ENCODE results near the gene ROBO1. TPM values are rescaled to one million over a fixed set of nuclear protein-coding genes. Genes with fewer than 3 reads are reported as not detected.

The ROBO1 gene
- total and polyA plus RNA-seq, 4 donors = 1.0 to 30.3 (median 3.9) TPM

GRCh38 chr3:79543218-79543982 lies 224.4 kb downstream of the ROBO1 start (continued):
- TF ChIP-seq ZBTB33 (IDR thresholded peaks at IDR 0.05) (no peak), YY1 (IDR thresholded peaks at IDR 0.05) (no peak), EGR1 (IDR thresholded peaks at IDR 0.05; ENCODE audit: low read depth in 2 of 2) (no peak)

- TF ChIP-seq HNF4A (conservative IDR thresholded peaks at IDR 0.05) (no peak), MAX (IDR thresholded peaks at IDR 0.05) (no peak), ATF3 (IDR thresholded peaks at IDR 0.05) (no peak), NR2F2 (IDR thresholded peaks at IDR 0.05) (no peak), RAD21 (IDR thresholded peaks at IDR 0.05) (no peak), CTCF (IDR thresholded peaks at IDR 0.05; ENCODE audit: low read depth, low read length, missing input control) (no peak), RXRA (IDR thresholded peaks at IDR 0.05) (no peak), FOXA2 (IDR thresholded peaks at IDR 0.05) (no peak), YY1 (IDR thresholded peaks at IDR 0.05) (no peak), GABPA (IDR thresholded peaks at IDR 0.05 in 1 of 2, conservative IDR thresholded peaks at IDR 0.05 in 1 of 2) (no peak)
- Histone ChIP-seq H3K36me3 (ENCODE audit: control insufficient read depth in 4 of 4, insufficient read depth in 3 of 4, low read depth in 1 of 4, low read length in 3 of 4) (no peaks in the 10 kb centered on the region), H3K27me3 (ENCODE audit: control insufficient read depth in 4 of 4, insufficient read depth in 4 of 4, low read length in 3 of 4) (no peaks in the 10 kb centered on the region), H3K4me1 (ENCODE audit: control insufficient read depth in 4 of 4, insufficient read depth in 4 of 4, low read length in 3 of 4) (no peaks in the 10 kb centered on the region), H3K9ac (ENCODE audit: low read depth in 1 of 2, low read length in 2 of 2) (no peak overlapping the region), H3K27ac (ENCODE audit: low read depth in 1 of 2, low read length in 2 of 2) (no peak overlapping the region), H3K4me3 (ENCODE audit: low read depth in 1 of 3, low read length in 3 of 3) (no peak overlapping the region), H3K9me3 (ENCODE audit: control insufficient read depth in 4 of 4, low read length in 3 of 4) (no peaks in the 10 kb centered on the region)
- 24% methylated on average over 4 of the region's 4 CpGs for WGBS
- DNase-seq (ENCODE audit: low spot score) = no peak
Measured at GRCh38 chr3:79534727-79535126, 233.1 kb downstream of the ROBO1 start.

GRCh38 chr3:79531566-79532295 lies 236.1 kb downstream of the ROBO1 start:
- Histone ChIP-seq H3K36me3 (ENCODE audit: control insufficient read depth in 4 of 4, insufficient read depth in 3 of 4, low read depth in 1 of 4, low read length in 3 of 4) (no peaks in the 10 kb centered on the region), H3K4me3 (ENCODE audit: low read depth in 1 of 3, low read length in 3 of 3) (no peak overlapping the region), H3K4me1 (ENCODE audit: control insufficient read depth in 4 of 4, insufficient read depth in 4 of 4, low read length in 3 of 4) (no peaks in the 10 kb centered on the region), H3K27me3 (ENCODE audit: control insufficient read depth in 4 of 4, insufficient read depth in 4 of 4, low read length in 3 of 4) (peaks cover 0 to 3% (median 0%) of the 10 kb centered on the region in 4 donors), H3K9me3 (ENCODE audit: control insufficient read depth in 4 of 4, low read length in 3 of 4) (no peaks in the 10 kb centered on the region), H3K27ac (ENCODE audit: low read depth in 1 of 2, low read length in 2 of 2) (no peak overlapping the region), H3K9ac (ENCODE audit: low read depth in 1 of 2, low read length in 2 of 2) (no peak overlapping the region)
- DNase-seq (ENCODE audit: low spot score) = no peak
- WGBS = 47% methylated on average over 8 of the region's 8 CpGs
- no peak for TF ChIP-seq EGR1 (IDR thresholded peaks at IDR 0.05; ENCODE audit: low read depth in 2 of 2)
- no peak for TF ChIP-seq RAD21 (IDR thresholded peaks at IDR 0.05)
- no peak for TF ChIP-seq ATF3 (IDR thresholded peaks at IDR 0.05)
- TF ChIP-seq FOXA1 (IDR thresholded peaks at IDR 0.05) = no peak
- no peak for TF ChIP-seq REST (IDR thresholded peaks at IDR 0.05)
- TF ChIP-seq HNF4G (IDR thresholded peaks at IDR 0.05) = no peak
- no peak for TF ChIP-seq NR2F2 (IDR thresholded peaks at IDR 0.05)
